ENCODE results near the gene TRIM26.
"Not testable (repeated sequence)": the region's sequence is repeated elsewhere in the genome, so short reads cannot be mapped to it uniquely, and the experiment has no call there.

TRIM26 gene

GRCh38 chr6:30169658-30170614 lies 43.3 kb downstream of the TRIM26 start:
- peak; percentile 17 for DNase-seq

GRCh38 chr6:30168741-30169140 lies 44.5 kb downstream of the TRIM26 start:
- DNase-seq, result no peak

- no peak for DNase-seq
These were observed 46.1 kb downstream of the TRIM26 start for GRCh38 chr6:30167101-30167500.

- not testable (repeated sequence) for DNase-seq
These were observed 48.0 kb downstream of the TRIM26 start for GRCh38 chr6:30165238-30165637.

GRCh38 chr6:30164714-30165113 lies 48.5 kb downstream of the TRIM26 start:
- DNase-seq, result no peak

- DNase-seq, result no peak
These were observed 49.1 kb downstream of the TRIM26 start for GRCh38 chr6:30163918-30164654.

GRCh38 chr6:30163090-30163917 lies 49.9 kb downstream of the TRIM26 start, which contains the start of gene TRIM15:
Gene TRIM15 (plus strand): TSS chr6:30163546. CDS start chr6:30163685, 139 bp downstream.
- no peak for DNase-seq

- no peak for DNase-seq
These were observed 50.7 kb downstream of the TRIM26 start for GRCh38 chr6:30162265-30163089.

- no peak for DNase-seq
These were observed 52.2 kb downstream of the TRIM26 start, which contains the start of gene TRIM10 for GRCh38 chr6:30160785-30161531. Gene TRIM10 (minus strand): TSS chr6:30161211. CDS start chr6:30160858, 353 bp downstream.

GRCh38 chr6:30160008-30160784 lies 53.0 kb downstream of the TRIM26 start:
- DNase-seq, result no peak

GRCh38 chr6:30158475-30159040 lies 54.6 kb downstream of the TRIM26 start:
- no peak for DNase-seq

- DNase-seq, result no peak
These were observed 55.2 kb downstream of the TRIM26 start for GRCh38 chr6:30157999-30158398.

GRCh38 chr6:30157581-30157980 lies 55.6 kb downstream of the TRIM26 start:
- no peak for DNase-seq

GRCh38 chr6:30156774-30157173 lies 56.4 kb downstream of the TRIM26 start:
- no peak for DNase-seq

- no peak for DNase-seq
These were observed 57.0 kb downstream of the TRIM26 start for GRCh38 chr6:30156262-30156599.

GRCh38 chr6:30155520-30156261 lies 57.5 kb downstream of the TRIM26 start:
- DNase-seq, result no peak

- no peak for DNase-seq
These were observed 58.3 kb downstream of the TRIM26 start for GRCh38 chr6:30154709-30155519.

- DNase-seq, result no peak
These were observed 59.1 kb downstream of the TRIM26 start for GRCh38 chr6:30154061-30154460.
